IPS-11a (cell line): ENCODE results near the gene CNTNAP2.
"Not testable (repeated sequence)": the region's sequence is repeated elsewhere in the genome, so short reads cannot be mapped to it uniquely, and the experiment has no call there.

ENCODE experiments used
- H3K4me3 ChIP-seq: one replicate; pipeline ENCODE4 v1.5.1; 2013; ENCODE audit warnings: low read depth, low read length, control low read depth

CNTNAP2 gene

GRCh38 chr7:147801762-147802161 lies 1685.2 kb downstream of the CNTNAP2 start:
- not testable (repeated sequence) for H3K4me3 ChIP-seq

- H3K4me3 ChIP-seq: no peak overlapping the region
Measured at GRCh38 chr7:147803151-147803550, 1686.5 kb downstream of the CNTNAP2 start.

DNA sequence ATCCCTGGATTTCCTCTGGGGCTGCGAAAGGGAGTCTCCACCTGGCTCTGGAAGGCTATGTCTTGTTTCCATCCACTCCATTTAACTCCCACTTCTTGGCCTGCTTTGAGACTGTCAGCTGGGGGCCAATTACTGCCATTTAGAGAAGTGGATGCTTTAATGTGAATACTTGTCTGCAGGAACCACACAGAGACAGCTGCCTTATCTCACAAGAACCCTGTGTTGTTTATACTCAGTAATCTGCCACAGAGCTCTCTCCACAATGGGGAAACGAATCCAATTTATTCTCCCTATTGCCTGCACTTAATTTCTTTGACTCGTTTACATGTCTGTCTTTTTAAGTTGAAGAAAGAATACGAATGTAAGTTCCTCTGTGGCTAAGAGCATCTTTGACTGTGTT lies 1687.0 kb downstream of the CNTNAP2 start:
- H3K4me3 ChIP-seq: no peak overlapping the region

DNA sequence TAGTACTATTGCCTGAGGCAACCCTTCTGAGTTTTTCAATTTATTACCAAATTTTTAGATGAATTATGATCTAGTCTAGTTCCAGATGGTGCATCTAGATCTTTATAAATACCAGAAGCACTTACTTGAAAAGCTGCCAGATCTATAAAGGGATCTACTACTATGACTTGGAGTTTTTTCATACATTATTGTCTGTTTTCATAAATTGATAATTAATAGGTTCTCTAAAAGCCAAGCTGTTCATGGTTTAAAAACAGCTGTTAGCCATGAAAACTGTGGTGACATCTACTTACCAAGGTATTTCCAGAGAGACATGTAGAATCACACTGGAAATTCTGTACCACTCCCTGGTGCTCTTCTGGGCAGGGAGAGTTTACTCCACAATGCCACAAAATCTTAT lies 1687.4 kb downstream of the CNTNAP2 start:
- no peak overlapping the region for H3K4me3 ChIP-seq

GRCh38 chr7:147805996-147806576 lies 1689.5 kb downstream of the CNTNAP2 start:
- H3K4me3 ChIP-seq: no peak overlapping the region

- no peak overlapping the region for H3K4me3 ChIP-seq
Measured at GRCh38 chr7:147809786-147810185, 1693.2 kb downstream of the CNTNAP2 start.

DNA sequence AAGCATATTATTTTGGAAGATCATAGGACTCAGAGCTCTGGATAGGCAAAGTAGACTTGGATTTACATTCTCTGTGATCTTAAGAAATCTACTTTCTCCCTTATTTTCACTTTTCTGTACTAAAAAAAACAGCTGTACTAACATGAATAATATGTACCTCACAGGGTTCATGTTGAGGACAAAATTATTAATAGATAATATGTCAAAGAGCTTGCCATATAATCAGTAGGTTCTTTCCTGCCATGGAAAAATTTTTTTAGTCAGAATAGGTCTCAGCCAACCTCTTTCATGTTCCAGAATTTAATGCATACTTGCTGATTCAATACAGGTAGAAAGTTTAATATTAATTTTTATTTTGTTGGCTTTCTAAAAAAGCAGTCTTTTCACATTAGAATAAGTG lies 1693.7 kb downstream of the CNTNAP2 start:
- H3K4me3 ChIP-seq: no peak overlapping the region

- H3K4me3 ChIP-seq: no peak overlapping the region
Measured at GRCh38 chr7:147811923-147812322, 1695.3 kb downstream of the CNTNAP2 start.

- H3K4me3 ChIP-seq: no peak overlapping the region
Measured at GRCh38 chr7:147813316-147813715, 1696.7 kb downstream of the CNTNAP2 start.

DNA sequence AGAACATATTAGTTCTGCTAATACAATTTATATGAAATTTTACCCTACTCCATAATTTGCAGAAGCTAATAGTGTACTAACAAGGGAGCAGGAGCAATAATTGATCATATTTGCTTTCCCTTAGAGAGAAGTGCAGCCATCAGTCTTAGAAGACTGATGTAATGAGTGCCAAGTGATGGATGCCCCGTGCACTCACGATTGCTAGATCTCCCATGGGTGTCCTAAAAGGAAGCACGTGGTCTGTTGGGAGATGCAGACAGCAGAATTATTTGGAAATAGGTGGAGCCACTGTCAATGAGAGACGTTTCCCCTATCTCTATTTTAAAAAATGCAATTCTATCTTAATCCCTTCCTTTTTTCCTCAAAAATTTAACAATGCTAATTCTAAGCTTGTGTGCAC lies 1701.7 kb downstream of the CNTNAP2 start:
- H3K4me3 ChIP-seq: no peak overlapping the region

DNA sequence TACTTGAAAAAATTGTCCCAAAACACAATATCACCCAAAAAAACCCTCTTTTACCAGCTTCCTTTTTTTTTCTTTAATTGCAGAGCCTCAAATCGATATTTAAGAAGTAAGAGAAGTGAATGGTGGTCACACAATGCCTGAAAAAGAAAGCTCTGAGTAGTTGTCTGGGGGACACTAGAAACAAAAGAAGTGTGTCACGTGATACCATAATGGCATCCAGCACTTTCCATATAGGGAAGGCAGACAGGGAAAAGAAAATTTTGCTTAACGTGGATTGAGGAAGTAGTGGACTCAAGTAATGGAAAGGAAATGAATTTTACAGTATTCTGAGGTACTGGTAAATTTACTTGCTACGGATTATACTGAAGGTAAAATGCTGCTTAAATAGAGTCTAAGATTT lies 1708.1 kb downstream of the CNTNAP2 start:
- no peak overlapping the region for H3K4me3 ChIP-seq

GRCh38 chr7:147829016-147829415 lies 1712.4 kb downstream of the CNTNAP2 start:
- H3K4me3 ChIP-seq: no peak overlapping the region

GRCh38 chr7:147833557-147833956 lies 1717.0 kb downstream of the CNTNAP2 start:
- no peak overlapping the region for H3K4me3 ChIP-seq

- H3K4me3 ChIP-seq: no peak overlapping the region
Measured at GRCh38 chr7:147833970-147834369, 1717.4 kb downstream of the CNTNAP2 start.

GRCh38 chr7:147852833-147853232 lies 1736.2 kb downstream of the CNTNAP2 start:
- H3K4me3 ChIP-seq: no peak overlapping the region

GRCh38 chr7:147857152-147858140 lies 1740.8 kb downstream of the CNTNAP2 start:
- H3K4me3 ChIP-seq: no peak overlapping the region

DNA sequence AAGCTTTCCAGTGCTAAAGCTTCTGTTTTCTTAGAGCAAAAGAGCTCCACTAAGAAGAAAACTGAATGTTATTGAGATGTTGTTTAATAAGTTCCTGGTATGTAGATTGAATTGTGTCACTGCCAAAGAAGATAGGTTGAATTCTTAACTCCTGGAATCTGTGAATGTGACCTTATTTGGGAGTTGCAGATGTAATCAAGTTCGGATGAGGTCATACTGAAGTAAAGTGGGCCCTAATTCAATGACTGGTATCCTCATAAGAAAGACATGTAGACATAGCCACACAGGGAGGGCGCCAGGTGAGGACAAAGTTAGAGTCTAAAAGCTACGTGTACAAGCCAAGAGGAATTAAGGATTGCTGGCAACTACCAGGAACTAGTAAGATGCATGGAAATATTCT lies 1741.8 kb downstream of the CNTNAP2 start:
- H3K4me3 ChIP-seq: no peak overlapping the region

DNA sequence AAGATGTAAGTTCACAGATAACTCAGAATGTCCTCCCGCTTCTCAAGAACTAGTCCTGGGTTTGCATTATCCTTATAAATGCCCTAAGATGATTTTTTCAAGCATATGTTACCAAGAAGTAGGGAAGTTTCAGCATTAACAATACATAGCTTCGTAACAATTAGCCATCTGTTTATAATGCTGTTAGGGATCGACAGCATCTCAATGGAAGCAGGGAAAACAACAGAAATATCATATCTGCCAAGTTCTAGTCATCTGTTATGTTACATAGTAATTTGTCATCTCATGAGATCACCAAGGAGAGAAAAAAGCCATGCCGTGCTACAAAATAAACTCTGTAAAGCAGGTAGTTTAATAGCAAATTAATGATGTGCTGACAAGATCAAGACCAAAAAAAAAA lies 1742.4 kb downstream of the CNTNAP2 start:
- H3K4me3 ChIP-seq: no peak overlapping the region

GRCh38 chr7:147859486-147859885 lies 1742.9 kb downstream of the CNTNAP2 start:
- no peak overlapping the region for H3K4me3 ChIP-seq

- H3K4me3 ChIP-seq: no peak overlapping the region
Measured at GRCh38 chr7:147861058-147861716, 1744.6 kb downstream of the CNTNAP2 start.

DNA sequence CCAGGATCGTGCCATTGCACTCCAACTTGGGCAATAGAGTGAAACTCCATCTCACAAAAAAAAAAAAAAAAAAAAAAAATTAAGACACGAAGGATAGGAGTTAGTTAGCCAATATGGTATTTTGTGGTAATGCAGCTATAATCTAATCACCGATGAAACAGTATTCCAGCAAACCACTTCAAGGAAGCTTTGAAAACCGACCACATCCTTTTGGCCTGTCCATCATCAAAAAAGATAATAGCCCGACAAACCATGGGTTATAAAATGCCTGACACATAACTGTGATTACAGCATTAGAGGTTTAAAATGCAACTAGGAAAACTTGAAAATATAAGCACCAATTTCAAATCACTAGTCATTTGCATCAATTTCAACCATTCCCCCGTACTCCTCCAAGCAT lies 1745.3 kb downstream of the CNTNAP2 start:
- H3K4me3 ChIP-seq: no peak overlapping the region

DNA sequence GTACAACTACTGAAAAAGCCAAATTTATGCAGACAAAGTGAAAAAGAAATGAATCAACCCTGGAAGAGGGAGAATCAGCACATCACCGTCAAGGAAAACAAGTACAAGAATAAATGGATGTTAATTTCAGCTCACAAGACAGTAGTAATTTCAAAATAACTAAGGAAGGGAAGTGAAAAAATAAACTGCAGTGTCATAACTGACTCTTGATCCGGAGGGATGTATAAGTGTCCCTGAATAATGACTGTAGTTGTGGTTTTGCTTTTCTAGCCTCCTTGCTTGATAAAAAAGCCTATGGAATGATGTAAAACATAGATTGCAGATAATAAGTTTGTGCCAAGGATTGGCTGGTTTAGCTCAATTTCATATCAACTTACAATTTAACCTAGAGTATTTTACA lies 1752.9 kb downstream of the CNTNAP2 start:
- H3K4me3 ChIP-seq: no peak overlapping the region
